Ectodermal cell (in vitro differentiated cells): ENCODE data around the gene TSC22D4. TPM values are rescaled to one million over a fixed set of nuclear protein-coding genes. Genes with fewer than 3 reads are reported as not detected.
"Not testable (repeated sequence)": the region's sequence is repeated elsewhere in the genome, so short reads cannot be mapped to it uniquely, and the experiment has no call there.

Source experiments
- H3K27ac ChIP-seq: 2 replicates; pipeline ENCODE4 v1.7.0; 2013; ENCODE audit warnings: mild to moderate bottlenecking, low read depth, low read length; ENCODE audit not compliant: insufficient read depth, poor library complexity, severe bottlenecking
- H3K27me3 ChIP-seq: 2 replicates; pipeline ENCODE4 v1.7.0; 2013; ENCODE audit warnings: mild to moderate bottlenecking, low read length; ENCODE audit not compliant: insufficient read depth, control insufficient read depth, poor library complexity, severe bottlenecking
- H3K36me3 ChIP-seq: one replicate; pipeline ENCODE4 v1.7.0; 2013; ENCODE audit warnings: low read length; ENCODE audit not compliant: control insufficient read depth, insufficient read depth
- H3K4me1 ChIP-seq: one replicate; pipeline ENCODE4 v1.7.0; 2013; ENCODE audit warnings: low read length; ENCODE audit not compliant: control insufficient read depth, insufficient read depth
- H3K4me3 ChIP-seq: 2 replicates; pipeline ENCODE4 v1.7.0; 2013; ENCODE audit warnings: low read depth, low read length, control low read depth; ENCODE audit not compliant: insufficient read depth
- H3K9me3 ChIP-seq: 2 replicates; pipeline ENCODE4 v1.7.0; 2013; ENCODE audit warnings: mild to moderate bottlenecking, low read length, moderate library complexity; ENCODE audit not compliant: control insufficient read depth
- WGBS, 2 experiments: methylation state at CpG; one replicate each; pipeline ENCODE4 v1.1.7; 2013; ENCODE audit warnings: missing lambda C conversion rate in 2 of 2; 5-methylcytosine and 5-hydroxymethylcytosine counted together
- polyA plus RNA-seq, 4 experiments: library from polyadenylated mRNA; stranded (reverse); fragments of 50-300 nt; gene quantifications; one replicate each; pipeline ENCODE4 v1.2.3, GENCODE V29; 2013

The TSC22D4 gene
- polyA plus RNA-seq (2013, experiment 1 of 4), result 24.7 TPM
- 23.1 TPM for polyA plus RNA-seq (2013, experiment 2 of 4)
- 24.9 TPM for polyA plus RNA-seq (2013, experiment 3 of 4)
- polyA plus RNA-seq (2013, experiment 4 of 4), result 24.4 TPM

DNA sequence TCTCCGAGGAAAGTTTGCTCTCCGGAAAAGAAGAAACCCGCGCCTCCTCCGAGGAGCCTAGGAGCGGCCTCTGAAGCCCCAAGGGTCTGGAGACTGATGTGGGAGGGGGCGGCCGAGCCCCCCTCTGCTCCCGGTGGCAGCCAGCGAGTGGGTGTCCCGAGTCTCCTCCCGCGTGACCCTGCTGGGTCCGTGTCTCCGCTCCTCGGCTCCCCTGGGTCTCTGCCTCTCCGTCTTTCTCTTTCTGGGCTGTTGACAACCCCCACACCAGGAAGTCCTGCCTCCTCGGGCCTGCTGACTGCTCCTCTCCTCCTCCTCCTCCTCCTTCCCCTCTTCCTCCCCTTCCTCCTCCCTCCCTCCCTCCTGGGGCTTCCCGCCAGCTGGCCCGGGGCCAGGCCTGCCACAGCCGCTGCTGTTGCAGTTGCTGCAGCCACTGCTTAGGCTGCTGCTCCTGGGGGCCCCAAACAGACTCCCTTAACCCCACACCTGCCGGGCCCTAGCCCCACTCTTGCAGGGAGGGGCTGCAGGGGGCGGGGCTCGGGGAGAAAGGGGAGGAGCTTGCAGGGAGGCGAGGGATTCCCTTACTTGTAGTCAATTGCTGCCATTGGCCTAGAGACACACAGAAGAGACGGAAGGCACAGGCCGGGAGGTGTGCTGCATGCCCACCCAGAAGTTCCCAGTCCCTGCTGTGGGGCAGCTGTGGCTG, at the start of gene TSC22D4:
Gene TSC22D4 (minus strand): TSS at position 257 of the 703 bp plus-strand sequence. CDS start 1,176 bp downstream, outside the sequence.
- WGBS, 2 experiments, result 0% methylated on average over 27 of the region's 27 CpGs
- Histone ChIP-seq H3K27ac (peak within 1 kb of the TSS; percentile 36), H3K36me3 (no peaks in the 10 kb centered on the region), H3K27me3 (peaks cover 5% of the 10 kb centered on the region), H3K9me3 (no peaks in the 10 kb centered on the region), H3K4me3 (peak within 1 kb of the TSS; percentile 82), H3K4me1 (peaks cover 23% of the 10 kb centered on the region)

DNA sequence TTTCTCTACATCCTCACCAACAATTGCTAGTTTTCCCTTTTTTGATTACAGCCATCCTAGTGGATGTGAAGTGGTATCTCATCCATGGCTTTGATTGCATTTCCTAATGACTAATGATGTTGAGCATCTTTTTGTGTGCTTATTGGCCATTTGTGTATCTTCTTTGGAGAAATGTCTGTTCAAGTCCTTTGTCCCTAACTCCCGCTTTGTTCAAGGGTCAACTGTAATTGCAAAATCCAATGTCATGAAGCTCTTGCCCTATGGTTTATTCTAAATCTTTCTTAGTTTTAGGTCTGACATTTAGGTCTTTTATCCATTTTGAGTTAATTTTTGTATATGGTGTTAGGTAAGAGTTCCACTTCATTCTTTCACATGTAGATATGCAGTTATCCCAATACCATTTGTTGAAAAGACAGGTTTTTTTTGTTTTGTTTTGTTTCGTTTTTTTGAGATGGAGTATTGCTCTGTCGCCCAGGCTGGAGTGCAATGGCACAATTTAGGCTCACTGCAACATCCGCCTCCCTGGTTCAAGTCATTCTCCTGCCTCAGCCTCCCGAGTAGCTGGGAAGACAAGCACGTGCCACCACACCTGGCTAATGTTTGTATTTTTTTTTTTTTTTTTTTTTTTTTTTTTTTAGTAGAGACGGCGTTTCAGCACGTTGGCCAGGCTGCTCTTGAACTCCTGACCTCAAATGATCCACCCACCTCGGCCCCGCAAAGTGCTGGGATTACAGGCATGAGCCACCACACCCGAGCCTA, 49.3 kb upstream of the TSC22D4 start:
- H3K36me3 ChIP-seq, H3K9me3 ChIP-seq, H3K27ac ChIP-seq, H3K4me3 ChIP-seq, H3K27me3 ChIP-seq, H3K4me1 ChIP-seq: not testable (repeated sequence)
- WGBS, 2 experiments, result 87% methylated on average over 12 of the region's 12 CpGs

- not testable (repeated sequence) for H3K27me3 ChIP-seq, H3K27ac ChIP-seq, H3K9me3 ChIP-seq, H3K4me3 ChIP-seq, H3K36me3 ChIP-seq, H3K4me1 ChIP-seq
- WGBS, 2 experiments, result 92 to 98% methylated on average over 14 to 15 of the region's 34 CpGs
These were observed 44.2 kb upstream of the TSC22D4 start for GRCh38 chr7:100523192-100523591.

GRCh38 chr7:100521909-100522593, 43.0 kb upstream of the TSC22D4 start:
- not testable (repeated sequence) for H3K4me1 ChIP-seq, H3K27me3 ChIP-seq, H3K36me3 ChIP-seq, H3K9me3 ChIP-seq, H3K27ac ChIP-seq, H3K4me3 ChIP-seq
- WGBS, 2 experiments, result 100% methylated on average over 1 of the region's 3 CpGs; no CpG with 5 or more reads in 1 of the 2 experiments

GRCh38 chr7:100521076-100521475, 42.1 kb upstream of the TSC22D4 start:
- Histone ChIP-seq H3K4me1 (no peaks in the 10 kb centered on the region), H3K27me3 (no peaks in the 10 kb centered on the region), H3K4me3 (no peak overlapping the region), H3K9me3 (no peaks in the 10 kb centered on the region), H3K27ac (no peak overlapping the region), H3K36me3 (no peaks in the 10 kb centered on the region)
- WGBS, 2 experiments, result 100% methylated on average over 2 of the region's 2 CpGs; no CpG with 5 or more reads in 1 of the 2 experiments

GRCh38 chr7:100520138-100520537, 41.1 kb upstream of the TSC22D4 start:
- Histone ChIP-seq H3K27me3 (no peaks in the 10 kb centered on the region), H3K9me3 (no peaks in the 10 kb centered on the region), H3K27ac (no peak overlapping the region), H3K4me3 (no peak overlapping the region), H3K4me1 (no peaks in the 10 kb centered on the region), H3K36me3 (no peaks in the 10 kb centered on the region)
- 73 to 75% methylated on average over 1 of the region's 1 CpG for WGBS, 2 experiments

DNA sequence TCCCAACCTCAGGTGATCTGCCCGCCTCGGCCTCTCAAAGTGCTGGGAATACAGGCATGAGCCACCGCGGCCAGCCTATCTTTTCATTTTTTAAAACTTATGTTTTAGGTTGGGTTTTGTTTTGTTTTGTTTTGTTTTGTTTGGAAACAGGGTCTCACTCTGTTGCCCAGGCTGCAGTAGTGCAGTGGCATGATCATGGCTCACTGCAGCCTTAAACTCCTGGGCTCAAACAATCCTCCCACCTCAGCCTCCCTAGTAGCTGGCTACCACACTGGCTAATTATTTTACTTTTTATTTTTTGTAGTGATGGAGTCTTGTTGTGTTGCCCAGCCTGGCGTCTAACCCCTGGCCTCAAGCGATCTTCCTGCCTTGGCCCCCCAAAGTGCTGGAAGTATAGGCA, 40.6 kb upstream of the TSC22D4 start:
- Histone ChIP-seq H3K9me3 (no peaks in the 10 kb centered on the region), H3K27me3 (no peaks in the 10 kb centered on the region), H3K4me3 (no peak overlapping the region), H3K4me1 (no peaks in the 10 kb centered on the region), H3K27ac (no peak overlapping the region), H3K36me3 (no peaks in the 10 kb centered on the region)
- WGBS, 2 experiments, result 84 to 88% methylated on average over 6 of the region's 6 CpGs

DNA sequence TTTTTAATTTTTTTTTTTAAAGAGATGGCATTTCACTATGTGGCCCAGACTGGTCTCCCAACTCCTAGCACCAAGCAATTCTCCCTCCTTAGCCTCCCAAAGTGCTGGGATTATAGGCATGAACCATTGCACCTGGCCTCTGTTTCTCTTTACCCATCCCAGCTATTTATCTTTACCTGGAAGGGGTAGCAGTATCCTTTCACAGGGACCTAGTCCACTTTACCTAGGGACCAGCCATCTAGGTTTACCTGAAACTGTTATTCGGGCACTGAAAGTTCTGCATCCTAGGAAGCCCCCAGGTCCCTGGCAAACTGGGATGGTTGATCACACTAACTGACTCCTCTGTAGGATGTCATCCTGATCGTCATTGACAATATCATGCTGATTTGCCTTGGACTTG, 38.3 kb upstream of the TSC22D4 start:
- Histone ChIP-seq H3K27ac (no peak overlapping the region), H3K36me3 (no peaks in the 10 kb centered on the region), H3K4me1 (no peaks in the 10 kb centered on the region), H3K27me3 (no peaks in the 10 kb centered on the region), H3K4me3 (no peak overlapping the region), H3K9me3 (no peaks in the 10 kb centered on the region)
- 89 to 94% methylated on average over 2 of the region's 2 CpGs for WGBS, 2 experiments

DNA sequence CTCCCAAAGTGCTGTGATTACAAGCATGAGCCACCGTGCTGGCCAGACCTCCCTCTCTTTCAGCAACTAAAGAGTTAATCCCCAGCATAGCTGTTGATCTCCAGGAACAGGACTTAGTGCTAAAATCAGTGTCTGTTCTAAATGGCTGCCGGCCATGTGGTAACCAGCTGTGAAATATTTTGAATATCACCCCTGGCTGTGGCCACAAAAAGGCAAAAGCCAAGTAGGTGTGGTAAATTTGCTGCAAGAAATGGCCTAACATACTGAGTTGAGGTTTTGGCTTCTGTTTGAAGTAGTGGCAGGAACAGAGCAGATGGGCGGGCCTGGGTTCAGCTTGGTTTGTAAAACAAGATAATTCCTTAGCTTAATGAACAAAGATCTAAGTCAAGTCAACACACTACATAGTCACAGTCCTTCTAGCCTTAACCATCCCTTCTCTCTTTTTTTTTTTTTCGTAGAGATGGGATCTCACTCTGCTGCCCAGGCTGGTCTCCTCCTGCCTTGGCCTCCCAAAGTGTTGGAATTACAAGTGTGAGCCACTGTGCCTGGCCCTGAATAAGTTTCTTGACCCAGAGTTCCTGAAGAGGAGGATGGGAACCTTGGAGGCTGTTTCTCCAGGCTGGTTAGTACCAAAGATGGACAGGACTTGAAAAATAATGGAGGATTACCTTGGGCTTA, 37.3 kb upstream of the TSC22D4 start:
- Histone ChIP-seq H3K9me3 (no peaks in the 10 kb centered on the region), H3K27me3 (no peaks in the 10 kb centered on the region), H3K27ac (no peak overlapping the region), H3K4me1 (no peaks in the 10 kb centered on the region), H3K4me3 (no peak overlapping the region), H3K36me3 (no peaks in the 10 kb centered on the region)
- WGBS, 2 experiments, result 60 to 66% methylated on average over 4 of the region's 4 CpGs
